ENCODE results near the gene CISH. TPM values are rescaled to one million over a fixed set of nuclear protein-coding genes. Genes with fewer than 3 reads are reported as not detected.

CISH gene
- total RNA-seq, 1 experiment from 2014 or later, result 0.57 TPM

GRCh38 chr3:50656417-50657195 lies 45.0 kb upstream of the CISH start:
- Histone ChIP-seq H3K9me3 (ENCODE audit: control insufficient read depth, insufficient read depth, low read depth, low read length) (no peaks in the 10 kb centered on the region), H3K36me3 (ENCODE audit: control insufficient read depth, insufficient read depth, low read length) (no peaks in the 10 kb centered on the region), H3K4me1 (ENCODE audit: control insufficient read depth, insufficient read depth, low read length) (no peaks in the 10 kb centered on the region), H3K27me3 (ENCODE audit: control insufficient read depth, insufficient read depth, low read length) (no peaks in the 10 kb centered on the region), H3K27ac (ENCODE audit: low read length) (no peak overlapping the region), H3K4me3 (ENCODE audit: low read depth in 2 of 2, low read length in 2 of 2) (no peak overlapping the region)
- intact Hi-C loops (cut with micrococcal nuclease; ENCODE audit: unreplicated experiment) (no loop called here), in situ Hi-C loops (cut with HindIII; ENCODE audit: low pct_unique_long_range_greater_than_20kb, low sequenced_read_pairs) (no loop called here)
- TF ChIP-seq POLR2AphosphoS5 (IDR thresholded peaks at IDR 0.05; ENCODE audit: low read depth, low read length) (no peak), TCF7L2 (IDR thresholded peaks at IDR 0.05; ENCODE audit: low read depth, low read length) (no peak), SIN3A (IDR thresholded peaks at IDR 0.05; ENCODE audit: borderline replicate concordance, insufficient read depth, low read depth, low read length) (no peak)
- TF ChIP-seq, protein P1, sequence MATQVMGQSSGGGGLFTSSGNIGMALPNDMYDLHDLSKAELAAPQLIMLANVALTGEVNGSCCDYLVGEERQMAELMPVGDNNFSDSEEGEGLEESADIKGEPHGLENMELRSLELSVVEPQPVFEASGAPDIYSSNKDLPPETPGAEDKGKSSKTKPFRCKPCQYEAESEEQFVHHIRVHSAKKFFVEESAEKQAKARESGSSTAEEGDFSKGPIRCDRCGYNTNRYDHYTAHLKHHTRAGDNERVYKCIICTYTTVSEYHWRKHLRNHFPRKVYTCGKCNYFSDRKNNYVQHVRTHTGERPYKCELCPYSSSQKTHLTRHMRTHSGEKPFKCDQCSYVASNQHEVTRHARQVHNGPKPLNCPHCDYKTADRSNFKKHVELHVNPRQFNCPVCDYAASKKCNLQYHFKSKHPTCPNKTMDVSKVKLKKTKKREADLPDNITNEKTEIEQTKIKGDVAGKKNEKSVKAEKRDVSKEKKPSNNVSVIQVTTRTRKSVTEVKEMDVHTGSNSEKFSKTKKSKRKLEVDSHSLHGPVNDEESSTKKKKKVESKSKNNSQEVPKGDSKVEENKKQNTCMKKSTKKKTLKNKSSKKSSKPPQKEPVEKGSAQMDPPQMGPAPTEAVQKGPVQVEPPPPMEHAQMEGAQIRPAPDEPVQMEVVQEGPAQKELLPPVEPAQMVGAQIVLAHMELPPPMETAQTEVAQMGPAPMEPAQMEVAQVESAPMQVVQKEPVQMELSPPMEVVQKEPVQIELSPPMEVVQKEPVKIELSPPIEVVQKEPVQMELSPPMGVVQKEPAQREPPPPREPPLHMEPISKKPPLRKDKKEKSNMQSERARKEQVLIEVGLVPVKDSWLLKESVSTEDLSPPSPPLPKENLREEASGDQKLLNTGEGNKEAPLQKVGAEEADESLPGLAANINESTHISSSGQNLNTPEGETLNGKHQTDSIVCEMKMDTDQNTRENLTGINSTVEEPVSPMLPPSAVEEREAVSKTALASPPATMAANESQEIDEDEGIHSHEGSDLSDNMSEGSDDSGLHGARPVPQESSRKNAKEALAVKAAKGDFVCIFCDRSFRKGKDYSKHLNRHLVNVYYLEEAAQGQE (IDR thresholded peaks at IDR 0.05; ENCODE audit: insufficient read depth in 1 of 2, low read depth in 2 of 2, low read length in 1 of 2), result no peak
- TF ChIP-seq, protein P2, sequence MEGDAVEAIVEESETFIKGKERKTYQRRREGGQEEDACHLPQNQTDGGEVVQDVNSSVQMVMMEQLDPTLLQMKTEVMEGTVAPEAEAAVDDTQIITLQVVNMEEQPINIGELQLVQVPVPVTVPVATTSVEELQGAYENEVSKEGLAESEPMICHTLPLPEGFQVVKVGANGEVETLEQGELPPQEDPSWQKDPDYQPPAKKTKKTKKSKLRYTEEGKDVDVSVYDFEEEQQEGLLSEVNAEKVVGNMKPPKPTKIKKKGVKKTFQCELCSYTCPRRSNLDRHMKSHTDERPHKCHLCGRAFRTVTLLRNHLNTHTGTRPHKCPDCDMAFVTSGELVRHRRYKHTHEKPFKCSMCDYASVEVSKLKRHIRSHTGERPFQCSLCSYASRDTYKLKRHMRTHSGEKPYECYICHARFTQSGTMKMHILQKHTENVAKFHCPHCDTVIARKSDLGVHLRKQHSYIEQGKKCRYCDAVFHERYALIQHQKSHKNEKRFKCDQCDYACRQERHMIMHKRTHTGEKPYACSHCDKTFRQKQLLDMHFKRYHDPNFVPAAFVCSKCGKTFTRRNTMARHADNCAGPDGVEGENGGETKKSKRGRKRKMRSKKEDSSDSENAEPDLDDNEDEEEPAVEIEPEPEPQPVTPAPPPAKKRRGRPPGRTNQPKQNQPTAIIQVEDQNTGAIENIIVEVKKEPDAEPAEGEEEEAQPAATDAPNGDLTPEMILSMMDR (IDR thresholded peaks at IDR 0.05), result no peak
- BruUV-seq (replicated peaks), result no TSS peak
- CTCF ChIA-PET, result no interaction called here
- DNase-seq (ENCODE audit: low read depth, low spot score), result no peak
- POLR2A ChIA-PET, result no interaction called here
- ATAC-seq, result no peak

DNA sequence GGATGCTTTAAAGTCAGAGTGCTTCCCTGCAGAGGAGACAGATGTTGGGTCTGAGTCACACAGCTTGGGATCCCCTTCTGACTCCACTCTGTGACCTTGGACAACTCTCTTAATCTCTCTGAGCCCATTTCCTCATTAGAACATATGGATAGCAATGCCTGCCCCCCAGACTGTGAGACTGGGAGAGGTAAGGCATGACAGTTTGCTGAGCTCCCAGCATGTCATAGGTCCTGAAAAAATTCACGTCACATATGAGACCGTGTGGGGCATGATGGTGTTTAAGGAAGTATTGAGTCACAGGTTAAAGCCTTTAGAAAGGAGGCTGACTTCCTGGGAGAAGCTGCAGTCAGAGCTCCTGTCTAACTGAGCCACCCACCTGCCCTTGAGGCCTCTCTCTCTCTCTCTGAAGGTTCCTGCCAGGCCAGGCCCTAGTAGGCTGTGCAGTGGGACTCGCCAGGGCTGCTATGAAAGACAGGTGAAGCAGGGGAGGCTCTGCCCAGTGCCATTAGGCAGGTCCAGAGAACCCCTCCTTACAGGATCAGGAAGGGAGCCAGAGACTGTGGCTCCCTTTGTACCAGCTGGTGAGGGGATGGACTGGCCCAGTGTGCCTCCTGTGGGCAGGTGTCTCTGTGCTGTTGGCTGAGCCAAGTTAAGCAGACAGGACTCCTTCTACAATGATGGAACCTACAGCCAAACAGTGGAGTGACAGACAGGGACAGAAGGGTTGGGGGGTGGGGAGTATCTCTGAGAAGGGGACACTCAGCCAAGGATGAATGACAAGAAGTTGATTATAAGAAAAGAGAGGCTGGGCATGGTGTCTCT lies 43.6 kb upstream of the CISH start:
- H3K9me3 ChIP-seq (ENCODE audit: control insufficient read depth, insufficient read depth, low read depth, low read length), result no peaks in the 10 kb centered on the region
- intact Hi-C loops (cut with micrococcal nuclease; ENCODE audit: unreplicated experiment) (no loop called here), in situ Hi-C loops (cut with HindIII; ENCODE audit: low pct_unique_long_range_greater_than_20kb, low sequenced_read_pairs) (no loop called here)
- DNase-seq (ENCODE audit: low read depth, low spot score) (no peak), ATAC-seq (no peak)
- CTCF ChIA-PET, result no interaction called here
- POLR2A ChIA-PET, result no interaction called here
- no peaks in the 10 kb centered on the region for H3K4me1 ChIP-seq (ENCODE audit: control insufficient read depth, insufficient read depth, low read length)
- no peak overlapping the region for H3K4me3 ChIP-seq (ENCODE audit: low read depth in 2 of 2, low read length in 2 of 2)
- TF ChIP-seq, protein P1 (IDR thresholded peaks at IDR 0.05; ENCODE audit: insufficient read depth in 1 of 2, low read depth in 2 of 2, low read length in 1 of 2), result no peak
- TF ChIP-seq POLR2AphosphoS5 (IDR thresholded peaks at IDR 0.05; ENCODE audit: low read depth, low read length) (no peak), SIN3A (IDR thresholded peaks at IDR 0.05; ENCODE audit: borderline replicate concordance, insufficient read depth, low read depth, low read length) (no peak)
- no peaks in the 10 kb centered on the region for H3K27me3 ChIP-seq (ENCODE audit: control insufficient read depth, insufficient read depth, low read length)
- BruUV-seq (replicated peaks), result no TSS peak
- H3K36me3 ChIP-seq (ENCODE audit: control insufficient read depth, insufficient read depth, low read length), result no peaks in the 10 kb centered on the region
- H3K27ac ChIP-seq (ENCODE audit: low read length), result no peak overlapping the region
